Keratinocyte (primary cell): ENCODE results near the gene DSCAM. TPM values are rescaled to one million over a fixed set of nuclear protein-coding genes. Genes with fewer than 3 reads are reported as not detected.
A peak's percentile ranks its signal among the peaks of the same experiment; 100 is the strongest.

Source experiments
- DNase-seq: peaks from one replicate; pipeline ENCODE4 v3.0.0-alpha.2; 2011; ENCODE audit warnings: low read depth, missing footprints, low spot score
- FAIRE-seq: peaks from 2 replicates; lab custom pipeline; 2011; peaks lifted over from hg19 to GRCh38; lab: Jason Lieb, UNC
- H2AFZ ChIP-seq: 2 replicates; pipeline ENCODE4 v1.6.0; 2012; ENCODE audit warnings: low read length, control low read depth, inconsistent platforms; ENCODE audit not compliant: control insufficient read depth
- H3K27ac ChIP-seq: 2 replicates; pipeline ENCODE4 v1.5.1; 2011; ENCODE audit warnings: low read length; ENCODE audit not compliant: control insufficient read depth, insufficient read depth
- H3K27me3 ChIP-seq: 3 replicates; pipeline ENCODE4 v1.6.0; 2011; ENCODE audit warnings: low read length; ENCODE audit not compliant: control insufficient read depth, insufficient read depth; ENCODE audit errors: extremely low read depth
- H3K36me3 ChIP-seq, 2 experiments: 2 replicates in 1 of 2; 3 replicates in 1 of 2; pipeline ENCODE4 v1.5.1; 2011; ENCODE audit warnings: low read length in 2 of 2, mild to moderate bottlenecking in 1 of 2; ENCODE audit not compliant: control insufficient read depth in 2 of 2, insufficient read depth in 2 of 2; ENCODE audit errors: extremely low read depth in 1 of 2
- H3K4me1 ChIP-seq: 3 replicates; pipeline ENCODE4 v1.5.1; 2011; ENCODE audit warnings: low read length; ENCODE audit not compliant: control insufficient read depth, insufficient read depth; ENCODE audit errors: extremely low read depth
- H3K4me2 ChIP-seq: 3 replicates; pipeline ENCODE4 v1.6.0; 2011; ENCODE audit warnings: low read depth, low read length; ENCODE audit not compliant: control insufficient read depth, insufficient read depth; ENCODE audit errors: extremely low read depth
- H3K4me3 ChIP-seq, 3 experiments: fragments of 200-600 bp in 1 of 3; sonication (generic) in 1 of 3; 2 replicates in 2 of 3; 3 replicates in 1 of 3; pipeline ENCODE4 v1.5.1; 2011 to 2016; ENCODE audit warnings: low read length in 3 of 3, mild to moderate bottlenecking in 3 of 3, control low read depth in 2 of 3, inconsistent platforms in 1 of 3, low read depth in 1 of 3, mixed read lengths in 1 of 3, mixed run types in 1 of 3, moderate library complexity in 1 of 3; ENCODE audit not compliant: control insufficient read depth in 2 of 3, insufficient read depth in 2 of 3; ENCODE audit errors: extremely low read depth in 1 of 3
- H3K79me2 ChIP-seq: 2 replicates; pipeline ENCODE4 v1.6.0; 2012; ENCODE audit warnings: low read length; ENCODE audit not compliant: control insufficient read depth, insufficient read depth
- H3K9ac ChIP-seq: 3 replicates; pipeline ENCODE4 v1.6.0; 2011; ENCODE audit warnings: low read length; ENCODE audit not compliant: control insufficient read depth, insufficient read depth; ENCODE audit errors: extremely low read depth
- H3K9me1 ChIP-seq: 3 replicates; pipeline ENCODE4 v1.6.0; 2011; ENCODE audit warnings: low read length; ENCODE audit not compliant: control insufficient read depth, insufficient read depth; ENCODE audit errors: extremely low read depth
- H3K9me3 ChIP-seq: 2 replicates; pipeline ENCODE4 v1.5.1; 2012; ENCODE audit warnings: low read depth, low read length; ENCODE audit not compliant: control insufficient read depth
- H4K20me1 ChIP-seq: 3 replicates; pipeline ENCODE4 v1.6.0; 2011; ENCODE audit warnings: low read length; ENCODE audit not compliant: control insufficient read depth, insufficient read depth; ENCODE audit errors: extremely low read depth
- CTCF ChIP-seq, 3 experiments: IDR thresholded peaks in 1 of 3; conservative IDR thresholded peaks in 1 of 3; optimal IDR thresholded peaks in 1 of 3; 2 replicates in 2 of 3; 3 replicates in 1 of 3; pipeline versions ENCODE3 to v1.5.1; 2011; ENCODE audit warnings: low read length in 3 of 3, mild to moderate bottlenecking in 3 of 3, moderate library complexity in 2 of 3, control low read depth in 1 of 3, inconsistent platforms in 1 of 3; ENCODE audit not compliant: insufficient read depth in 2 of 3; ENCODE audit errors: extremely low read depth in 1 of 3
- EZH2 ChIP-seq: IDR thresholded peaks from one replicate; pipeline ENCODE4 v1.6.1; 2012; ENCODE audit warnings: inconsistent platforms, mild to moderate bottlenecking, low read length, moderate library complexity
- dilution Hi-C: fragments of 300-500 bp; cut with MboI; formaldehyde crosslinking; loops from one replicate; pipeline ENCODE4 v1.7.0; 2020; ENCODE audit warnings: low sequenced_read_pairs; ENCODE audit not compliant: extremely low pct_ligation_motif_present
- polyA plus RNA-seq, 5 experiments: library from polyadenylated mRNA; depleted of rRNA in 3 of 5; stranded (reverse) in 3 of 5; stranded (forward) in 1 of 5; unstranded in 1 of 5; fragments of >200 nt; gene quantifications; 1 replicate in 1 of 5; 2 replicates in 3 of 5; 3 replicates in 1 of 5; pipeline versions ENCODE4 v1.2.1 to v1.2.3, GENCODE V29; 2011 to 2012; ENCODE audit warnings: missing spikeins in 2 of 5, low read depth in 1 of 5, low replicate concordance in 1 of 5

DSCAM gene
- polyA plus RNA-seq, 1 donor (not counting 4 experiments of a cell fraction or from before 2014, with no cell fraction given) = 2.1 TPM

- Histone ChIP-seq H3K4me2 (no peak overlapping the region), H3K9me1 (no peaks in the 10 kb centered on the region), H3K27me3 (no peaks in the 10 kb centered on the region), H4K20me1 (no peaks in the 10 kb centered on the region), H3K4me3 (no peak overlapping the region), H2AFZ (no peak overlapping the region), H3K4me1 (no peaks in the 10 kb centered on the region), H3K36me3 (no peaks in the 10 kb centered on the region), H3K9me3 (no peaks in the 10 kb centered on the region), H3K27ac (no peak overlapping the region), H3K9ac (no peak overlapping the region), H3K79me2 (no peaks in the 10 kb centered on the region)
- dilution Hi-C loops = no loop called here
- FAIRE-seq (no peak), DNase-seq (no peak)
- no peak for TF ChIP-seq CTCF (optimal IDR thresholded peaks at IDR 0.05 in 1 of 3, IDR thresholded peaks at IDR 0.05 in 1 of 3, conservative IDR thresholded peaks at IDR 0.05 in 1 of 3; ENCODE audit: extremely low read depth in 1 of 3, insufficient read depth in 2 of 3, low read length in 3 of 3)
- TF ChIP-seq EZH2 = no peak
Observed at GRCh38 chr21:40371329-40371728, 475.6 kb downstream of the DSCAM start.

- DNase-seq = no peak
- no peak for TF ChIP-seq EZH2
- peak in 1 of 3 experiments; percentile 7 for TF ChIP-seq CTCF (optimal IDR thresholded peaks at IDR 0.05 in 1 of 3, IDR thresholded peaks at IDR 0.05 in 1 of 3, conservative IDR thresholded peaks at IDR 0.05 in 1 of 3; ENCODE audit: extremely low read depth in 1 of 3, insufficient read depth in 2 of 3, low read length in 3 of 3)
- Histone ChIP-seq H2AFZ (no peak overlapping the region), H4K20me1 (no peaks in the 10 kb centered on the region), H3K27ac (no peak overlapping the region), H3K9me1 (no peaks in the 10 kb centered on the region), H3K79me2 (no peaks in the 10 kb centered on the region), H3K36me3 (no peaks in the 10 kb centered on the region), H3K4me3 (no peak overlapping the region), H3K9ac (no peak overlapping the region), H3K4me2 (no peak overlapping the region), H3K4me1 (no peaks in the 10 kb centered on the region), H3K27me3 (no peaks in the 10 kb centered on the region), H3K9me3 (no peaks in the 10 kb centered on the region)
- no peak for FAIRE-seq
- dilution Hi-C loops = no loop called here
Observed at GRCh38 chr21:40356644-40357043, 490.3 kb downstream of the DSCAM start.
